Gastroesophageal sphincter (tissue), 3 donors: ENCODE data around the gene DSG2.

ENCODE experiments used
- CTCF ChIP-seq, 4 experiments: fragments of 200-600 bp in 2 of 4; fragments of 450-650 bp in 2 of 4; sonication (generic) in 1 of 4; IDR thresholded peaks; one replicate each; pipeline ENCODE4 v1.5.1; 2017 to 2019; ENCODE audit warnings: antibody characterized with exemption in 4 of 4, mild to moderate bottlenecking in 2 of 4, moderate library complexity in 2 of 4
- EP300 ChIP-seq: sonication (generic); formaldehyde crosslinking; IDR thresholded peaks from one replicate; pipeline ENCODE4 v1.6.1; 2017; ENCODE audit warnings: antibody characterized with exemption, mild to moderate bottlenecking
- POLR2A ChIP-seq, 2 donors: fragments of 450-650 bp; IDR thresholded peaks; one replicate each; pipeline ENCODE4 v1.6.1; 2017; ENCODE audit warnings: antibody characterized with exemption in 2 of 2, mild to moderate bottlenecking in 2 of 2, moderate library complexity in 1 of 2
- POLR2AphosphoS5 ChIP-seq: sonication (generic); formaldehyde crosslinking; IDR thresholded peaks from one replicate; pipeline ENCODE4 v1.6.1; 2017; ENCODE audit warnings: antibody characterized with exemption

- TF ChIP-seq CTCF (IDR thresholded peaks at IDR 0.05) (no peak), POLR2A (IDR thresholded peaks at IDR 0.05) (no peak), EP300 (no peak), POLR2AphosphoS5 (no peak)
Measured at GRCh38 chr18:31503011-31503410, 5.0 kb downstream of the DSG2 start.
